DMS 273 (cell line): ENCODE measurements around the gene MICU2.
A peak's percentile ranks its signal among the peaks of the same experiment; 100 is the strongest.
"Not testable (repeated sequence)": the region's sequence is repeated elsewhere in the genome, so short reads cannot be mapped to it uniquely, and the experiment has no call there.

Source experiments
- DNase-seq: peaks from one replicate; lab custom pipeline; 2025; ENCODE audit not compliant: unreplicated experiment; lab: John Stamatoyannopoulos, UW

MICU2 gene

GRCh38 chr13:21594715-21595545, 9.0 kb downstream of the MICU2 start:
- DNase-seq, result no peak

- not testable (repeated sequence) for DNase-seq
Measured at GRCh38 chr13:21590665-21591456, 13.1 kb downstream of the MICU2 start.

DNA sequence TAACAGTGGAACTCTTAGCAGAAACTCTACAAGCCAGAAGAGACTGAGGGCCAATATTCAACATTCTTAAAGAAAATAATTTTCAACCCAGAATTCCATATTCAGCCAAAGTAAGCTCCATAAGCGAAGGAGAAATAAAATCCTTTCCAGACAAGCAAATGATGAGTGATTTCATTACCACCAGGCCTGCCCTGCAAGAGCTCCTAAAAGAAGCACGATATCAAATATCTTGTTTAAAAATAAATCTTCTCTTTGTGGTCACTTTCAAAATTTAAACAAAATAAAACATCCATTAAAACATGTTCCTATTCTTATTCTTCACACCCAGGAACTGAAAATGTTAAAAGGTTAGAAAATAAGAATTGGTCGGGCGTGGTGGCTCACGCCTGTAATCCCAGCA, 13.7 kb downstream of the MICU2 start:
- DNase-seq, result no peak

DNA sequence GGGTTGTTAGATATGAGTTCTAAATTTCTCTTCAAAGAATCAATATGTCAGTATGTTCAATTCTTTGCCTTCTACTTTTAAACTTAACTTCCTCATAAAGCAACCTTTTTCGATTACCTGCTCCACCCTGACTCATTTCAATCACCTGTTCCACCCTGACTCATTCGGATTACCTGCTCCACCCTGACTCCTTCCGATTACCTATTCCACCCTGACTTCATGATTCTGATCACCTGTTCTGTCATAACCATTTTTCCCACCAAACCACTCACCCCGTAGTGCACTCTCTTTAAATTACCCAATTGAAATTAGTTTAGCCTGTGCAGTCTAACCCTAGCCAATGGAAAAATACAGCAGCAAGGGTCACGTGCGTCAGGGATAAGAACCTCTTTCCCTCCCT, 14.5 kb downstream of the MICU2 start:
- DNase-seq, result not testable (repeated sequence)

GRCh38 chr13:21588411-21588810, 15.6 kb downstream of the MICU2 start:
- DNase-seq, result not testable (repeated sequence)

DNA sequence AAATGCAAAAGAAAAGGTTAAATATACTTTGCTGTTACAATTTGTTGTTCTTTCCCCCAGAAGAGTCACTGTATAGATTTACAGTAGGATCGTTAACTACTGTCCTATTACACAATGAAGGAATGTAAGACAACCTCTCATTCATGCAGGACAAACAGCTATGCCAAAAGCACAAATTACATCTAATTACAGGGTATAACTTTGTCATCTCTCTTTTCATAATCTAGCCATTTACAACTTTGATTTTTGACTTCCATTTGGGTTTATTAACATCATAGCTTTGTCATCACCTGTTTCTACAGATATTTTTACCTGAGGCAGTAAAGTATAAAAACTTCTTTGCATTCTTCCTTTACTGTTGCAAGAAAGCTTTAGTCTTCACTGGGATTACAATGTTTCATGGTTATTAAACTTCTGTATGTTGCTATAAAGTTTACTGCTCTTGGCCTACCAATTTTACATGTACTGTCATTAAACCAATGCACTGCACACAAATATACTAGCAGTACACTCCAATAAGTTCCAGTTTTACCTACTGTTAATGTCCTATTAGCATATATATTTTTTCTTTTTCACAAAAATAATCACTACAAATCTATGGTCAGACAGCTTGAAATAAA, 18.9 kb downstream of the MICU2 start:
- DNase-seq, result no peak

DNA sequence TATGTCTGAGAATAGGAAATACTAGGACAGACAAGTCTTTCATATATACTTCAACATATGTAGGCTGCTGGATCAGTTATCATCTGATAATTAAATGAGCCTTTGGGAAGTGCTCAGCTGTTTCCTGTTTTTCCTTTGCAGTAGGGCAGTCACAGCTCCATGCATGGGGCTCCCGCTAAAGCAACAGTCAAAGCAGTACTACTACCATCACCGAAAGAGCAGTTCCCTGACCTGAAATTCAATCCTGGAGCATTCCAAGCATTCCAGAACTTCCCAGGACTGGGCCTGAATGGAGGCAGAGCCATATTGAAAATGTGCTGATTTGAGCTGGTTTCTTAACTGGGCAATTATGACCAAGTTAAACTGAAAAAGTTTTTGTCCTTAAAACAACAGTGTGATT, 20.5 kb downstream of the MICU2 start:
- DNase-seq, result no peak

DNA sequence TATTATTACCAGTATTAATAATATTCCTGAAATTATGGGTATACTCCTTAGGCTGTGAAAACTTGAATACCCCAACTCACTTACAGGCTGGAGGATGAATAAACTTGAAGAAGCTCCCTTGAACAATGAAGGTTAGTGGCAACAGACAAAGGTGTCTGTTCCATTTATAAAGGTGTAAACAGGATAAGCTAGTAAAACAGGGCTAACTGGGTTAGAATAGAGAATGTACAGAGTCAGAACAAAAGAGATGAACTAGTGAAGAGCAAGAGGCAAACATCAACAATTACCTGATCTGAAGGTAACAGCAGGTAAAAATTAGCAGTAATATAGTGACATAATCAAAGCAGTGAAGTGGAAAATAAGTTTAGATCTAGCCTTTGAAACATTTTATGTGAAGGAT, 23.2 kb downstream of the MICU2 start:
- no peak for DNase-seq

DNA sequence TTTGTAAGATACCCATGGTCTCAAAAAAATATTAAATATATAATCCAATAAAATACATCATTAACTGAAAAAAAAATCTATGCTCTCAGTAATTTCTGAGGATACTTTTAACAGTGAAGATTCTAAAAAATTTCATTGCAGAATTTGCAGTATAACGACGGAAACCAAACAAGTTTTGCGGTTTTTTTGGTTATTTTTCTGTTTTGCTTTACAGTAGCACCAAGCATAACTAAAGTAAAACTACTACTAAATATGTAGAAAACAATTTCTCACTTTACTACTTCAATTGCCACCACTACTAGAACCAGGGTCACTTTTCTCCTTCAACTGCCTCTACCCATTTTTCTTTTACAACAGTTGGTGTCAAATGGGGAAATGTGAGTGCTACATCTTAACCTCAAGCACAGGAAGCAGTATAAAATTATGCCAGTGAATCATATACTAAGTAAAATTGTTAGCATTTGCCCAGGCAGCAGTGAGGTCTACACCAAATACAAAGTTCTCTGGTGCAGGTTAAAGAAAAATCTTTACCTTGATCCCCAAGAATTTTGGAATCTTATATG, 24.1 kb downstream of the MICU2 start:
- no peak for DNase-seq

DNA sequence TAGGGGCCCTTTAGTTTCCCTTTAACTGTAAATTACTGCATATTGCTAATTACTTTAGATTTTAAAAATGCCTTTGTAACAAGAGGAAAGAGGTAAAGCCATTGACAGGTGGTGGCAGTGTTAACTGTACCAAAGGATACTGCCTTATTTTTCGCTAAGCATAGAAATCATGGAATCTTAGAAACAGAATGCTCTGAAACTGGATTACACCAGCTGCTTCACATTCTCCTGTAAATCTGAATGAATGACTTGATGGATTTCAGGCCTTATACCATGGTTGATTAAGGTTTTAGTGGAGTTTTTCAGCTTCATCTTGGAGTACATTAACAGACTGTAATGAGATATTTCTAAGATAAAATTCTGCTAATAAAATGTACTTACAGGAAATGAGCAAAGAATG, 25.2 kb downstream of the MICU2 start:
- no peak for DNase-seq

GRCh38 chr13:21576426-21576825, 27.5 kb downstream of the MICU2 start:
- DNase-seq, result no peak

- DNase-seq, result no peak
Measured at GRCh38 chr13:21573920-21574712, 29.9 kb downstream of the MICU2 start.

GRCh38 chr13:21569686-21570085, 34.3 kb downstream of the MICU2 start:
- DNase-seq, result no peak

GRCh38 chr13:21568854-21569253, 35.1 kb downstream of the MICU2 start:
- DNase-seq, result no peak

- no peak for DNase-seq
Measured at GRCh38 chr13:21567714-21568113, 36.3 kb downstream of the MICU2 start.

- DNase-seq, result peak; percentile 22
Measured at GRCh38 chr13:21557995-21558394, 46.0 kb downstream of the MICU2 start.

DNA sequence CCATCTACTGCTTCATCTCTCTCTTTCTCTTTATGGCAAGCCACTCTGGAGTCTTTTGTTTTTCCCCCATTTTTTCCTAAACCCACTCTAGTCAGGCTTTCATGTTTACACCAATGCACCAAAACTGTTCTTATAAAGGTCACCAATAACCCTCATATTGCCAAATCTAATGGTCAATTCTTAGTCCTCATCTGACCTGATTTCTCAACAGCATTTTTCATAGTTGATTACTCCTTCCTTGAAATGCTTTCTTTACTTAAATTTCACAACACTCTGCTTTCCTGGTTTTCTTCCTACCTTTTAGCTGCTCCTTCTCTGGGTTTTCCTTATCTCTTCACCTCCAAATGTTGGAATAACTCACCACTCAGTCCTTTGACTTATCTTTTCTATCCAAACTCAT, 47.9 kb downstream of the MICU2 start:
- no peak for DNase-seq

- not testable (repeated sequence) for DNase-seq
Measured at GRCh38 chr13:21553261-21553660, 50.7 kb downstream of the MICU2 start.

DNA sequence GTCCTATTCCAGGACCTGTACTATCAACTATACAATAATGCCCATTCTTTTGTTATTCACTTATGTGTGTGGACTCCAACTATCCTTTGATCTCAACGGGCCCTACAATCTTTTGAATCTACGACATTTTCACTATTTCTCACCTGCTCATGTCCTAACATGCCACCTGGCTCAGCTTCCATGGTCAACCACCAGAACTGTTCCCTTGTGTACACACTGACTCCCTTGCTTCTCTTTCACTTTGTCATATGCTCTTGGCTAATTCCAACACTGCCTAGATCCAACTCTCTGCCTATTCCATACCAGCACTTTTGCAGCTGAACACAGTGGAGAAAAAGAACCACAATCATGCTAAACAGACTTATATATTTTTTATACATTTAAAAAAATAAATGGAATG, 53.1 kb downstream of the MICU2 start:
- DNase-seq, result no peak

DNA sequence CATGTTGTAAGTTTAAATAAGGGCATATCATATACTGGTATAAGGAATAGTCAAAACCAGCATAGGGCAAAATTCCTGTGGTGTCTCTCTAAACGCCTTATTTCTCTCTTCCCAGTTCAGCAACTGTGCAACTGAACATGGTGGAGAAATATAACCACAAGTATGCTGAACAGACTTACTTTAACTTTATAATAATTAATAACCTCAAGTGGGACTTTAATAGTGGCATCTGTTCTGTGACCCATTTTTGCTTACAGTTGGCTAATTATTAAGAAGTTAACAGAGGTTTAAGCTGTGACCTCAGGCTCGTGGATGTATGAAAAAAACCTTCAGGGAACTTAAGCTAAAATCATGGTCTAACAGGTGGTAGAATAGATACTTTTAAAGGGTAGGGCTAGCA, 54.3 kb downstream of the MICU2 start:
- DNase-seq, result no peak

GRCh38 chr13:21548577-21548976, 55.4 kb downstream of the MICU2 start:
- DNase-seq, result no peak
